SW480 (cell line): ENCODE measurements around the gene PKHD1.

ENCODE experiments used
- DNase-seq: peaks from one replicate; pipeline ENCODE4 v3.0.0-alpha.2; 2016; ENCODE audit warnings: low spot score

Gene PKHD1

GRCh38 chr6:51790946-51791345 is 296.5 kb downstream of the PKHD1 start:
- peak; percentile 2 for DNase-seq

GRCh38 chr6:51788121-51788520 is 299.3 kb downstream of the PKHD1 start:
- no peak for DNase-seq

- no peak for DNase-seq
Observed at GRCh38 chr6:51778666-51779065, 308.7 kb downstream of the PKHD1 start.

GRCh38 chr6:51777618-51778017 is 309.8 kb downstream of the PKHD1 start:
- no peak for DNase-seq

GRCh38 chr6:51775942-51776860 is 311.2 kb downstream of the PKHD1 start:
- no peak for DNase-seq

- DNase-seq, result no peak
Observed at GRCh38 chr6:51768087-51768486, 319.3 kb downstream of the PKHD1 start.

- no peak for DNase-seq
Observed at GRCh38 chr6:51765230-51765629, 322.2 kb downstream of the PKHD1 start.

- DNase-seq, result no peak
Observed at GRCh38 chr6:51753635-51754034, 333.8 kb downstream of the PKHD1 start.

- DNase-seq, result no peak
Observed at GRCh38 chr6:51743999-51744398, 343.4 kb downstream of the PKHD1 start.

- no peak for DNase-seq
Observed at GRCh38 chr6:51740658-51741057, 346.8 kb downstream of the PKHD1 start.

- DNase-seq, result no peak
Observed at GRCh38 chr6:51738614-51739013, 348.8 kb downstream of the PKHD1 start.

GRCh38 chr6:51737580-51738360 is 349.6 kb downstream of the PKHD1 start:
- DNase-seq, result no peak

GRCh38 chr6:51725155-51725554 is 362.3 kb downstream of the PKHD1 start:
- no peak for DNase-seq

- no peak for DNase-seq
Observed at GRCh38 chr6:51720327-51720726, 367.1 kb downstream of the PKHD1 start.

GRCh38 chr6:51719297-51719696 is 368.1 kb downstream of the PKHD1 start:
- DNase-seq, result no peak

GRCh38 chr6:51718533-51718932 is 368.9 kb downstream of the PKHD1 start:
- no peak for DNase-seq

- DNase-seq, result no peak
Observed at GRCh38 chr6:51717477-51717876, 369.9 kb downstream of the PKHD1 start.

GRCh38 chr6:51711876-51712275 is 375.5 kb downstream of the PKHD1 start:
- DNase-seq, result no peak

- DNase-seq, result no peak
Observed at GRCh38 chr6:51706086-51706485, 381.3 kb downstream of the PKHD1 start.

- DNase-seq, result no peak
Observed at GRCh38 chr6:51704932-51705540, 382.4 kb downstream of the PKHD1 start.

GRCh38 chr6:51702851-51703250 is 384.6 kb downstream of the PKHD1 start:
- no peak for DNase-seq

- DNase-seq, result no peak
Observed at GRCh38 chr6:51684603-51685002, 402.8 kb downstream of the PKHD1 start.

GRCh38 chr6:51684038-51684437 is 403.4 kb downstream of the PKHD1 start:
- no peak for DNase-seq
